NB4 (cell line): Measurements from ENCODE around the gene TNNI3K.

Experiments used
- MYC ChIP-seq: IDR thresholded peaks from 2 replicates; pipeline ENCODE4 v1.6.1; 2011; ENCODE audit warnings: low read depth, low read length
- POLR2A ChIP-seq: IDR thresholded peaks from 2 replicates; pipeline ENCODE4 v1.6.1; 2011; ENCODE audit warnings: mild to moderate bottlenecking; ENCODE audit not compliant: insufficient read length; ENCODE audit errors: extremely low read depth
- TF ChIP-seq, protein P1 (sequence below): IDR thresholded peaks from one replicate; pipeline ENCODE4 v1.5.1; 2012; ENCODE audit warnings: low read depth, low read length
- TF ChIP-seq, protein P2 (sequence below): IDR thresholded peaks from 2 replicates; pipeline ENCODE4 v1.6.1; 2011; ENCODE audit warnings: low read depth, low read length

DNA sequence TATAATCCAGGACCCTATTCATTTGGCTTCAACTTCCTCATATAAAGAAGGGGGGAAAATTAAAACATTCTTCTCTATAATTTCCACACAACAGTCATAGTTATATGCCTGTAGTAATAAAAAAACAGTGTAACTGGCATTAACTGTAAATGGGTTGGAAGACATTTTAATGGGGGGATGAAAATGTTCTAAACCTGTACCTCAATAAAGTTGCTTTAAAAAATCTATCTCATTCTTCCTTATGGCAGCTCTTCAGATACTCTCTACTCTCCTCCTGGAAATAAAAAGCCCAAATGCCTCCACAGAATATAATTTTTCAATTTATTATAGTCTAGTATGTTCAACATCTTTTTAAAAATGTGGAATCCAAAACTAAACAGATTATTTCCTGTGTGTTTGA lies 39.8 kb upstream of the TNNI3K start:
- TF ChIP-seq POLR2A (no peak), MYC (no peak)
- TF ChIP-seq, protein P1, sequence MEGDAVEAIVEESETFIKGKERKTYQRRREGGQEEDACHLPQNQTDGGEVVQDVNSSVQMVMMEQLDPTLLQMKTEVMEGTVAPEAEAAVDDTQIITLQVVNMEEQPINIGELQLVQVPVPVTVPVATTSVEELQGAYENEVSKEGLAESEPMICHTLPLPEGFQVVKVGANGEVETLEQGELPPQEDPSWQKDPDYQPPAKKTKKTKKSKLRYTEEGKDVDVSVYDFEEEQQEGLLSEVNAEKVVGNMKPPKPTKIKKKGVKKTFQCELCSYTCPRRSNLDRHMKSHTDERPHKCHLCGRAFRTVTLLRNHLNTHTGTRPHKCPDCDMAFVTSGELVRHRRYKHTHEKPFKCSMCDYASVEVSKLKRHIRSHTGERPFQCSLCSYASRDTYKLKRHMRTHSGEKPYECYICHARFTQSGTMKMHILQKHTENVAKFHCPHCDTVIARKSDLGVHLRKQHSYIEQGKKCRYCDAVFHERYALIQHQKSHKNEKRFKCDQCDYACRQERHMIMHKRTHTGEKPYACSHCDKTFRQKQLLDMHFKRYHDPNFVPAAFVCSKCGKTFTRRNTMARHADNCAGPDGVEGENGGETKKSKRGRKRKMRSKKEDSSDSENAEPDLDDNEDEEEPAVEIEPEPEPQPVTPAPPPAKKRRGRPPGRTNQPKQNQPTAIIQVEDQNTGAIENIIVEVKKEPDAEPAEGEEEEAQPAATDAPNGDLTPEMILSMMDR: no peak
- TF ChIP-seq, protein P2, sequence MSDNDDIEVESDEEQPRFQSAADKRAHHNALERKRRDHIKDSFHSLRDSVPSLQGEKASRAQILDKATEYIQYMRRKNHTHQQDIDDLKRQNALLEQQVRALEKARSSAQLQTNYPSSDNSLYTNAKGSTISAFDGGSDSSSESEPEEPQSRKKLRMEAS: no peak
